HG03354 (cell line): ENCODE measurements around the gene ZSWIM2.
"Not testable (repeated sequence)": the region's sequence is repeated elsewhere in the genome, so short reads cannot be mapped to it uniquely, and the experiment has no call there.

Experiments
- ATAC-seq: cut with Tn5 transposase; IDR thresholded peaks from one replicate; pipeline ENCODE4 v1.9.1; 2021; ENCODE audit warnings: mild to moderate bottlenecking; ENCODE audit not compliant: unreplicated experiment, poor library complexity, severe bottlenecking

The ZSWIM2 gene

GRCh38 chr2:186853951-186854350 is 5.0 kb upstream of the ZSWIM2 start:
- no peak for ATAC-seq

- ATAC-seq, result no peak
Observed at GRCh38 chr2:186852508-186852907, 3.5 kb upstream of the ZSWIM2 start.

- no peak for ATAC-seq
Observed at GRCh38 chr2:186842373-186842772, 6.6 kb downstream of the ZSWIM2 start.

- no peak for ATAC-seq
Observed at GRCh38 chr2:186841940-186842339, 7.0 kb downstream of the ZSWIM2 start.

GRCh38 chr2:186835628-186836027 is 13.3 kb downstream of the ZSWIM2 start:
- ATAC-seq, result no peak

- ATAC-seq, result no peak
Observed at GRCh38 chr2:186827862-186828492, 21.0 kb downstream of the ZSWIM2 start.

- ATAC-seq, result no peak
Observed at GRCh38 chr2:186827411-186827810, 21.6 kb downstream of the ZSWIM2 start.

- no peak for ATAC-seq
Observed at GRCh38 chr2:186822323-186822722, 26.6 kb downstream of the ZSWIM2 start.

GRCh38 chr2:186820303-186820702 is 28.7 kb downstream of the ZSWIM2 start:
- ATAC-seq, result no peak

GRCh38 chr2:186811760-186812159 is 37.2 kb downstream of the ZSWIM2 start:
- not testable (repeated sequence) for ATAC-seq

GRCh38 chr2:186806591-186806990 is 42.4 kb downstream of the ZSWIM2 start:
- ATAC-seq, result no peak

GRCh38 chr2:186798604-186799003 is 50.4 kb downstream of the ZSWIM2 start:
- not testable (repeated sequence) for ATAC-seq

- ATAC-seq, result no peak
Observed at GRCh38 chr2:186784930-186785329, 64.0 kb downstream of the ZSWIM2 start.

- no peak for ATAC-seq
Observed at GRCh38 chr2:186783254-186783653, 65.7 kb downstream of the ZSWIM2 start.

- no peak for ATAC-seq
Observed at GRCh38 chr2:186780701-186781316, 68.2 kb downstream of the ZSWIM2 start.
